Skeletal muscle tissue (tissue), 4 donors: ENCODE data around the gene PDLIM1. TPM values are rescaled to one million over a fixed set of nuclear protein-coding genes. Genes with fewer than 3 reads are reported as not detected.
A peak's percentile ranks its signal among the peaks of the same experiment; 100 is the strongest.

Experiments used
- H3K27ac ChIP-seq: one replicate; pipeline ENCODE4 v1.7.0; 2013; ENCODE audit warnings: mild to moderate bottlenecking, low read depth, low read length, inconsistent platforms
- H3K27me3 ChIP-seq, 3 donors: one replicate each; pipeline ENCODE4 v1.7.0; 2013; ENCODE audit warnings: low read length in 3 of 3; ENCODE audit not compliant: control insufficient read depth in 3 of 3, insufficient read depth in 3 of 3
- H3K36me3 ChIP-seq, 3 donors: one replicate each; pipeline ENCODE4 v1.7.0; 2013; ENCODE audit warnings: low read length in 3 of 3; ENCODE audit not compliant: control insufficient read depth in 3 of 3, insufficient read depth in 3 of 3
- H3K4me1 ChIP-seq, 3 donors: one replicate each; pipeline ENCODE4 v1.7.0; 2013; ENCODE audit warnings: low read length in 3 of 3, mild to moderate bottlenecking in 3 of 3; ENCODE audit not compliant: control insufficient read depth in 3 of 3, insufficient read depth in 3 of 3
- H3K4me3 ChIP-seq, 3 donors: one replicate each; pipeline ENCODE4 v1.7.0; 2013; ENCODE audit warnings: low read length in 3 of 3
- H3K9ac ChIP-seq, 3 donors: one replicate each; pipeline ENCODE4 v1.7.0; 2013; ENCODE audit warnings: low read length in 3 of 3, mild to moderate bottlenecking in 3 of 3, moderate library complexity in 2 of 3, low read depth in 1 of 3
- H3K9me3 ChIP-seq, 3 donors: one replicate each; pipeline ENCODE4 v1.7.0; 2013; ENCODE audit warnings: low read length in 3 of 3; ENCODE audit not compliant: control insufficient read depth in 3 of 3
- total RNA-seq: library from RNA; depleted of rRNA; stranded (reverse); fragments of >200 nt; gene quantifications from one replicate; pipeline ENCODE4 v1.2.3, GENCODE V29; 2014
- donor health status: Osteomylitis.

The PDLIM1 gene
- total RNA-seq, 1 donor from 2014 or later: 9.9 TPM

DNA sequence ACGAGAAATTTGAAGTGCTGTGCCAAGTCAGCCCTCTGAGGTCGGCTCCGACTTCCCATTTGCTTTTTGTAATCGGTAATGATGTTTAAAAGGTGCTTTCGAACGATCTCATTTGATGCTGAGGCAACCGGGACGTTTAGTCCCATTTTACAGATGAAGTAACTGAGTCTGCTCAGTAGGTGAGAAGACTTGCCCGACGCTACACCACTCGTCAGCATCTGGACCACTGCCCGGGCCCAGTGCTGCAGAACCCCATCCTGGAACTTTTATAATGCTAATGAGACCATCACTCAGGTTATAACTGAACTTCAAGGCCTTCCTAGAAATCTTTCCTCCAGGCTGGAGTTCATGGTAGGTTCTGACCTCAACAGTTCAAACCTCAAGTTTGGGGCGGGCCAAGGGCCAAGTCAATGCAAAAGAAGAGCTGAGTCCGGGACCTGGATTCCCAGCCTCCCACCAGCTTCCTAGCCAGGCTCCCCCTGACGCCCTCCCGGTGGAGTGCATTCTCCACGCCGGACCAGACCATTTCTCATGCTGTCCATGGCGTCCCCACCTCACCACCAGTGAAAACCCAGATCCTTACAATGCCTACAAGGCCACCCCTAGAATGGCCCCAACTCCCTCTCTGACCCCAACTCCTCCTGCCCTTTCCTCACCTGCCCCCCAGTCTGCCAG, 699 bp upstream of the PDLIM1 start:
- peak overlapping the region; percentile 59 for H3K27ac ChIP-seq
- peak overlapping the region; percentile 38 to 73 (median 62) for H3K4me3 ChIP-seq
- H3K4me1 ChIP-seq: peaks cover 28 to 40% (median 34%) of the 10 kb centered on the region in 3 donors
- H3K36me3 ChIP-seq: no peaks in the 10 kb centered on the region
- peaks cover 0 to 4% (median 0%) of the 10 kb centered on the region in 3 donors for H3K27me3 ChIP-seq
- H3K9ac ChIP-seq: peak overlapping the region in 2 of 3 donors; percentile 69 to 82
- H3K9me3 ChIP-seq: no peaks in the 10 kb centered on the region

DNA sequence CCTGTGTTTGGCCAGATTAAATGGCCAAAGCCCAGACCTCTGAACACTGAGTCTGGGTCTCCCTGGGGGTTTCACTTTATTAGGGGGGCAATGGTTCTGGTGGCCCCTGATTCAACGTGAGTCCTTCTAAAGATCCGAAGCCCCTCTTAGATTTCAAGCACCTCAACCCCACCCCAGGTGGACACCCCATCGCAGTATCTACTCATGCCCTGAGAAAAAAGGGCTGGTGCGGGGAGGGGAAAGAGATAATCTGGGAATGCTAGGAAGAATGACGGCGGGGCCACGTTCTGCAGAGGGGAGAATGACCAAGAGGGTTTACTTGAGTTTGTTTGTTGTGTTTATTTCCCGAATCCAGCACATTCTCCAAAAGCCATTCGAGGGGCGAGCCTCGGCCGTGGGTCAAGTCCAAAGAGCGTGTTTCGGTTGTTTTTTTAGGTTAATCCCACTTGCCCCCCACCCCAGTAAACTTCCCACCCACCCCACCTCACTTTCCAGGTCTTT, 832 bp downstream of the PDLIM1 start:
- Histone ChIP-seq H3K4me3 (peak overlapping the region; percentile 68 to 88 (median 82)), H3K27ac (peak overlapping the region; percentile 80), H3K27me3 (peaks cover 0 to 4% (median 0%) of the 10 kb centered on the region in 3 donors), H3K9me3 (no peaks in the 10 kb centered on the region), H3K4me1 (peaks cover 31 to 36% (median 36%) of the 10 kb centered on the region in 3 donors), H3K36me3 (no peaks in the 10 kb centered on the region), H3K9ac (peak overlapping the region; percentile 77 to 93 (median 90))

DNA sequence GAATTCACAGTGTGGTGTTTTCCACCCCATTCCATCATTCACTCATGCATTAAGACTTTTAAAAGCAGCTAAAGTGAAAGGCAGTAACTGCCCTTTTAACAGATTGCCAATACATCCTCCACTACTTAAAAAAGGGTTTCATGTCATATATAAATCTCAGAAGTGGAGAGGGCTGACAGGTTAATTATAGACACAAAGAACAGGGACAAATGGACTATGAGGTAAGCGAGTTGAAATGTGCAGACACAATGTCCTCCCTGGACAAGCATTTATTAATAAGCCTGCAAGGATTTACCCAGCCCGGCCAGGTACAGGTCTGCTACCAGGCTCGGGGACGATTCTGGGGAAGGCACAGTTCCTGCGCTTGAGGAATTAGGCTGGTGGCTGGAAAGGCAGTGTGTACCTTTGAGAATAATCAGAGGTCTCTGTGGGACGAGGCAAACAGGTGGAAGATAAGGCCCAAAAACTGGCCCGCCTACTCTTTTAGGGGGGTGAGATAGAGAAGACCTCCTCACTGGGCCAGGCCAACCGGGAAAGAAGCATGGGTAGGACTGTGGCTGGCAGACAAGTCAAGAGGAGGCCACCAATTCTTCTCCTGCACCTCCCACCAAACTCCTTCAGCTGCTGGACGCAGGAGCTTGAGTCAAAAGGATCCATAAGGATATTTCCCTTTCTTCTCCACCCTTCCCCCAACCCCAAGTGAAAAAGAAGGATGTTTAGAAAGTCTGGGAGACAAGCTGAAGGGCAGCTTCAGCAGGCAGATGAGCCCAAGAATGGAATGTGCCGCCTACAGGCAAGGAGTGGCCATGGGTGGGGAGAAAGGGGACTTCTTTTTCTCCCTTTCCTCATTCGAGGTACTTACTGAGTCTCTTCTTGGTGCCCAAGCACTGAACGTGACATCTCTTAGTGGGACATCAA, 1.5 kb downstream of the PDLIM1 start:
- Histone ChIP-seq H3K9me3 (no peaks in the 10 kb centered on the region), H3K4me1 (peaks cover 30 to 37% (median 36%) of the 10 kb centered on the region in 3 donors), H3K36me3 (no peaks in the 10 kb centered on the region), H3K27ac (peak overlapping the region; percentile 80), H3K27me3 (peaks cover 0 to 4% (median 0%) of the 10 kb centered on the region in 3 donors), H3K9ac (peak overlapping the region; percentile 77 to 93 (median 90)), H3K4me3 (peak overlapping the region; percentile 68 to 88 (median 82))

DNA sequence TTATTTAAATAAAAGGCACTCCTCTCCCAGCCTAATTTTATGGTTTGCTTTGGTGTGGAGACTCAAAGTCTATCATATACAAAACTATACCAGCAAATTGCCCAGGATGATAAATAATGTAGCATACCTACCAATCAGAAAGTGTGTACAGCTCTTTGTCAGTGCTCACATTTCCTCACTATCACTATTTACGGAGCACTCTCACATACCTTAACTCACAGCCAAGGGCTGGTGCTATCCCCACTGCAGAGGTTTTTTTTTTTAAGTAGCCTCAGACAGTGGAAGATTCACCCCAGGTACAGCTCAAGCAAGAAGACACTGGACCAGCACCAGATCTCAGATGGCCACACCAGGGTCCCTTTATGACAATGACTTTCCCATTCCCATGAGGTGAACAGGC, 2.5 kb downstream of the PDLIM1 start:
- Histone ChIP-seq H3K9me3 (no peaks in the 10 kb centered on the region), H3K27ac (peak overlapping the region; percentile 80), H3K36me3 (no peaks in the 10 kb centered on the region), H3K4me1 (peaks cover 30 to 43% (median 39%) of the 10 kb centered on the region in 3 donors), H3K9ac (peak overlapping the region in 2 of 3 donors; percentile 42 to 93), H3K4me3 (peak overlapping the region in 2 of 3 donors; percentile 5 to 23), H3K27me3 (peaks cover 0 to 4% (median 0%) of the 10 kb centered on the region in 3 donors)

DNA sequence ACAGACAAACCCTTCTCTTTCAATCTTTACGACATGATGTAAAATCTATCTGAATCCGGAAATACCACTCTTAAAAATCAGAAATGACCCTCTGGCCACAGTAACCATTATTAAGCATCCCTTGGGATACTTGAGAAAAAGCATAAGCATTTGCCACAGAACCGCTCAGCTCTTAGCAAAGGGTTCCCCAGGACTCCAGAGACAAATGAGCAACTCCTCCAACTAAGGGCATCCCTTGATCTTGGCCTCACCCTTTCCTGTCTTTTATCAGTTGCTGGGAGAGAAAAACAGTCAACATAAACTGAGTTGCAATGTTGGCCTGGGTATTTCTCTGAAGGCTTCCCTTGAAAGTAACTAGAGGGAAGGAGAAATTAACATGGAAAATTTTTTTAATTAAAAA, 3.5 kb downstream of the PDLIM1 start:
- no peaks in the 10 kb centered on the region for H3K9me3 ChIP-seq
- no peaks in the 10 kb centered on the region for H3K36me3 ChIP-seq
- H3K9ac ChIP-seq: peak overlapping the region in 2 of 3 donors; percentile 15 to 93
- H3K27me3 ChIP-seq: peaks cover 0 to 4% (median 0%) of the 10 kb centered on the region in 3 donors
- peaks cover 30 to 44% (median 39%) of the 10 kb centered on the region in 3 donors for H3K4me1 ChIP-seq
- peak overlapping the region; percentile 80 for H3K27ac ChIP-seq
- H3K4me3 ChIP-seq: peak overlapping the region in 1 of 3 donors; percentile 2

DNA sequence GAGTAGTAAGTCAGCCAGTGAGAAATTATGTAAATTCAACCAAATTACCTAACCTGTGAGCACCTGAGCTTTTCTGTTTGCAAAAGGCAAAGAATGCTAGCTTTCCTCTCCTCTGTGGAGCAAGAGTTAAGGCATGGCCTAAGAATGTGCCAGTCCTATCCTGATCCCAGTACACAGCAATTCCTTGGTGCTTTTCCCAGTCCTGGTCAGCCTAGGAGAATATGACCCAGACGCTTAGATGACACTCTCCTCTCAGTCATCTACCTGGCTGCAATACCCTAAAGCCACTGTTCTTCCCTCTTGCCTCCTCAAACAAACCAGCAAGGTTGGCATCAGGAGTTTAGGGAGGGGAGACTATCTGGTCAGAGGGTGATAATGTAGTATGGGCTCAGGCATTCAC, 4.1 kb downstream of the PDLIM1 start:
- Histone ChIP-seq H3K27me3 (peaks cover 0 to 4% (median 0%) of the 10 kb centered on the region in 3 donors), H3K9ac (peak overlapping the region in 1 of 3 donors; percentile 34), H3K36me3 (no peaks in the 10 kb centered on the region), H3K4me3 (peak overlapping the region; percentile 31 to 51 (median 33)), H3K9me3 (no peaks in the 10 kb centered on the region), H3K27ac (peak overlapping the region; percentile 80), H3K4me1 (peaks cover 34 to 47% (median 45%) of the 10 kb centered on the region in 3 donors)

DNA sequence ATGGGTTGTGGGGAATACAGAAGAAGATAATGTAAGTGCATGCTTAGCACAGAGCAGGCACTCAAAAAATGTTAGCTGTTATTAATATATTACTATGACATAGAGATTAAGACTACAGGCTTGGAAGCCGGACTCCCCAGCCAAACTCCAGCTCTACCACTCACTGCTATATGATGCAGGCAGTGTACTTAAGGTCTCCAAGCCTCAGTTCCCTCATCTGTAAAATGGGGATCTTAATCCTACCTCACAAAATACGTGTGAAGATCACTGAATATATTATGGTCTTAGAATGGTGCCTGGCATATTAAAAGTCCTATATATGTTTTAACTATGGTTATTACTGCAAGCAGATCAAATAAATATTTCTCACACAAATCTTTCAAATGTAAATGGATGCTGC, 5.2 kb downstream of the PDLIM1 start:
- peaks cover 0 to 4% (median 0%) of the 10 kb centered on the region in 3 donors for H3K27me3 ChIP-seq
- H3K4me1 ChIP-seq: peaks cover 34 to 53% (median 50%) of the 10 kb centered on the region in 3 donors
- no peak overlapping the region for H3K27ac ChIP-seq
- peak overlapping the region in 1 of 3 donors; percentile 9 for H3K9ac ChIP-seq
- no peaks in the 10 kb centered on the region for H3K36me3 ChIP-seq
- no peak overlapping the region for H3K4me3 ChIP-seq
- H3K9me3 ChIP-seq: no peaks in the 10 kb centered on the region

DNA sequence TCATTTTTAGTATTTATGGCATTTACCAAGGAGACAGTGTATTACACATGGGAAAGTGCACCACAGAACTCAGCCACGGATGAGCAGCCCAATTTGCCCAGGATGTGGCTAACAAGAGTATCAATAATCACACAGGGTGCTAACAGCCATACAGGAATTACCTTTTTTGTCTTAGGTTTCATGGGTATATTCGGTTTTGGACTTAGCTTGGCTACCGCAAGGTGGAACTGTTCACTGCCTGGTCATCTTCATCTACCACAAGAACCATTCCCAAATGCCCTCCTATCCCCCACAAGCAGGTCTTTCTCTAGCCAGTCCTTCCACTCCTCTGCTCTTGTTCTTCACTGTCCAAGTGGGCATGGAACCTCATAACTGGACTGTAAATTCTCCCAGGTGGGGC, 6.0 kb downstream of the PDLIM1 start:
- Histone ChIP-seq H3K27ac (no peak overlapping the region), H3K27me3 (peaks cover 0 to 4% (median 0%) of the 10 kb centered on the region in 3 donors), H3K4me3 (no peak overlapping the region), H3K4me1 (peaks cover 34 to 53% (median 50%) of the 10 kb centered on the region in 3 donors), H3K9me3 (no peaks in the 10 kb centered on the region), H3K9ac (peak overlapping the region in 1 of 3 donors; percentile 9), H3K36me3 (no peaks in the 10 kb centered on the region)

DNA sequence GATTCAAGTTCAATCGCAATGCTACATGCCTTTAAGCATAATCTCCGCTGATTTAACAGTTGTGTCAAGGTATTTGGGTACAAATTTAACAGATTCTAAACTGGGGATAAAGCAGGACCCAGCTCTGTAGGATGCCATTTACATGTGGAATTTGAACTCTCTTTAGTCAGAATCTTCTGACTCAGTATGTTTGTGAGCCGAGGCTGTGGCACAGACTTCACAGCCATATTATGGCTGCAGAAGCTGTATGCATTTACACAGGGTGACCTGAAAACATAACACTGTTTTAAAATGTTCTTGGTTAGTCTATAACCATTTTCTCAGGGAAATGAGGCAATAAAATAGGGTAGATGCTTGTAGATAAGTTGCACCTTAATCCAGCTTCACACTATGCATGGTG, 8.7 kb downstream of the PDLIM1 start:
- H3K36me3 ChIP-seq: no peaks in the 10 kb centered on the region
- H3K4me3 ChIP-seq: no peak overlapping the region
- no peaks in the 10 kb centered on the region for H3K27me3 ChIP-seq
- peak overlapping the region in 1 of 3 donors; percentile 52 for H3K9ac ChIP-seq
- H3K4me1 ChIP-seq: peaks cover 32 to 61% (median 42%) of the 10 kb centered on the region in 3 donors
- H3K9me3 ChIP-seq: no peaks in the 10 kb centered on the region
- H3K27ac ChIP-seq: no peak overlapping the region
